Neutrophil (primary cell): Measurements from ENCODE around the gene RND2.
"Not testable (repeated sequence)": the region's sequence is repeated elsewhere in the genome, so short reads cannot be mapped to it uniquely, and the experiment has no call there.

Experiments
- H3K27ac ChIP-seq: fragments of 200-600 bp; sonication (generic); 2 replicates; pipeline ENCODE4 v1.5.1; 2016; ENCODE audit warnings: mild to moderate bottlenecking, moderate library complexity
- H3K27me3 ChIP-seq: fragments of 200-600 bp; sonication (generic); 2 replicates; pipeline ENCODE4 v1.6.0; 2016; ENCODE audit warnings: mild to moderate bottlenecking
- H3K36me3 ChIP-seq: fragments of 200-600 bp; sonication (generic); 2 replicates; pipeline ENCODE4 v1.5.1; 2017
- H3K4me1 ChIP-seq, 2 experiments: fragments of 200-600 bp in 1 of 2; sonication (generic) in 1 of 2; 1 replicate in 1 of 2; 2 replicates in 1 of 2; pipeline versions ENCODE4 v1.5.1 to v1.6.1; 2013 to 2016; ENCODE audit warnings: low read depth in 1 of 2, low read length in 1 of 2, mild to moderate bottlenecking in 1 of 2, moderate library complexity in 1 of 2; ENCODE audit not compliant: control insufficient read depth in 1 of 2, insufficient read depth in 1 of 2
- H3K4me3 ChIP-seq, 2 experiments: fragments of 200-600 bp in 1 of 2; sonication (generic) in 1 of 2; 1 replicate in 1 of 2; 2 replicates in 1 of 2; pipeline ENCODE4 v1.5.1; 2013 to 2016; ENCODE audit warnings: low read depth in 1 of 2, low read length in 1 of 2, mild to moderate bottlenecking in 1 of 2, moderate library complexity in 1 of 2
- H3K9me3 ChIP-seq: fragments of 200-600 bp; sonication (generic); 2 replicates; pipeline ENCODE4 v1.5.1; 2016
- CTCF ChIP-seq: fragments of 200-600 bp; sonication (generic); IDR thresholded peaks from 2 replicates; pipeline ENCODE4 v1.5.1; 2016; ENCODE audit warnings: antibody characterized with exemption

The RND2 gene

GRCh38 chr17:43024407-43025289, at the start of gene RND2:
TSS of gene RND2 (plus strand) at chr17:43025231. CDS start at chr17:43025348, 117 bp downstream.
- Histone ChIP-seq H3K36me3 (no peaks in the 10 kb centered on the region), H3K27me3 (peaks cover 28% of the 10 kb centered on the region), H3K27ac (peak within 1 kb of the TSS; percentile 59), H3K4me1 (peaks cover 40 to 42% of the 10 kb centered on the region in 2 experiments), H3K9me3 (no peaks in the 10 kb centered on the region), H3K4me3 (peak within 1 kb of the TSS; percentile 63)
- TF ChIP-seq CTCF, result peak; percentile 14

GRCh38 chr17:42975265-42975664, 49.8 kb upstream of the RND2 start:
- peaks cover 9% of the 10 kb centered on the region in 2 experiments for H3K4me1 ChIP-seq
- no peaks in the 10 kb centered on the region for H3K36me3 ChIP-seq
- no peaks in the 10 kb centered on the region for H3K9me3 ChIP-seq
- H3K27ac ChIP-seq, result no peak overlapping the region
- H3K4me3 ChIP-seq, result no peak overlapping the region
- TF ChIP-seq CTCF, result no peak
- H3K27me3 ChIP-seq, result no peaks in the 10 kb centered on the region

- H3K27me3 ChIP-seq, H3K9me3 ChIP-seq, H3K36me3 ChIP-seq, H3K4me3 ChIP-seq, H3K27ac ChIP-seq: not testable (repeated sequence)
- H3K4me1 ChIP-seq, result peaks cover 10 to 11% of the 10 kb centered on the region in 2 experiments
Measured at GRCh38 chr17:42975701-42976100, 49.3 kb upstream of the RND2 start.

GRCh38 chr17:42979511-42980273, 45.3 kb upstream of the RND2 start, which contains the start of gene PTGES3L:
TSS of gene PTGES3L (minus strand) at chr17:42980080. CDS start at chr17:42980053, 27 bp downstream.
- no peak for TF ChIP-seq CTCF
- no peaks in the 10 kb centered on the region for H3K27me3 ChIP-seq
- H3K27ac ChIP-seq, result peak within 1 kb of the TSS; percentile 99
- no peaks in the 10 kb centered on the region for H3K36me3 ChIP-seq
- no peaks in the 10 kb centered on the region for H3K9me3 ChIP-seq
- peaks cover 44 to 48% of the 10 kb centered on the region in 2 experiments for H3K4me1 ChIP-seq
- H3K4me3 ChIP-seq, result peak within 1 kb of the TSS; percentile 85 to 96

- Histone ChIP-seq H3K4me3 (peak within 1 kb of the TSS; percentile 85 to 96), H3K27me3 (no peaks in the 10 kb centered on the region), H3K9me3 (no peaks in the 10 kb centered on the region), H3K4me1 (peaks cover 50 to 54% of the 10 kb centered on the region in 2 experiments), H3K27ac (peak within 1 kb of the TSS; percentile 99), H3K36me3 (no peaks in the 10 kb centered on the region)
- TF ChIP-seq CTCF, result no peak
Measured at GRCh38 chr17:42980274-42980765, 44.7 kb upstream of the RND2 start, which contains the start of gene RUNDC1. TSS of gene RUNDC1 (plus strand) at chr17:42980565. CDS start at chr17:42980577, 12 bp downstream.
